GM18511 (cell line): Measurements from ENCODE around the gene PIPOX.

Experiments
- ATAC-seq: cut with Tn5 transposase; IDR thresholded peaks from one replicate; pipeline ENCODE4 v1.9.1; 2021; ENCODE audit warnings: mild to moderate bottlenecking, moderate library complexity; ENCODE audit not compliant: unreplicated experiment

The PIPOX gene

GRCh38 chr17:29045734-29046472 lies 3.0 kb downstream of the PIPOX start:
- ATAC-seq: no peak

DNA sequence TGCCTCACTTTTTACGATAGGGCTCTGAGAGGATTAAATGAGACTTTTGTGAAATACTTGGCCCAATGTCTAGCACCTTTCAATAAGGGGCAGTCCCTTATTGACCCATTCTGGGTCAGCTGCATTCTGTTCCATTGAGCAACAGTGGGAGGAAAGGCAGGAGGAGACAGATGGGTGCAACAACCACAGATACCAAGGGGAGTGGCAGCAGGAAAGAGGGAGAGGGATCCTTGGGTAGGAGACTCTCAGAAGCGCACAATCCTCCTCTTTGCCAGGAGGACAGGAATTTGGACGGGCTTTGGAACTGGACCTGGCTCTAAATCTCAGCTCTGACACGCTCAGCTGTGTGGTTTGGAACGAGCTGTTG lies 3.5 kb downstream of the PIPOX start:
- no peak for ATAC-seq

- ATAC-seq: no peak
Observed at GRCh38 chr17:29048440-29049368, 5.8 kb downstream of the PIPOX start.

DNA sequence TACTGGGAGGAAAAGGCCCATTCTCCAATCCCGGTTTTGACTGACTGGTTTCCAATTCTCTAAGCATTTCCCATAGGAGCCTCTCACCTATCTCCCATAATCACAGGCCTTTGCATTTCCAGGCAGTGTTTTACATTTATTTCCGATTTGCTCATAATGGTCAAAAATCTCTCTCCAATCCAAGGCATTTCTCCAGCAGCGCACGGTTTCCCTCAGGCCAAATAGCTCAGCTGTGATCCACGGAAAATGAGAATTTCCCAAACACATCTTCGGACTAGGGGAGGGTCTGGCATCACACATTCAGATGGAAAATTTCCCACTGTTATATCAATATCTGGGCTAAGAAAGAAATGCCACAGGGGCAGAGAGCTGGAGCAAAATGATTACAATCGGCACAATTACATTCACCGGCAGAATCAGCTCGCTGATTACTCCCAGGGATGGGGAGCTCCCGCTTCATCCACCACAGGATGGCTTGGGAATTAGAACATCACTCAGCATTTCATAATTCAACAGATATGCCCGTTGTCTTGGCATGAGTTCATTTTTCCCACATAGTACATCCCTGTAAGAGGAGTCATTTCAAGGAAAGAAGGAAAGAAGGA lies 6.7 kb downstream of the PIPOX start:
- ATAC-seq: no peak

- ATAC-seq: no peak
Observed at GRCh38 chr17:29050176-29050575, 7.2 kb downstream of the PIPOX start.

DNA sequence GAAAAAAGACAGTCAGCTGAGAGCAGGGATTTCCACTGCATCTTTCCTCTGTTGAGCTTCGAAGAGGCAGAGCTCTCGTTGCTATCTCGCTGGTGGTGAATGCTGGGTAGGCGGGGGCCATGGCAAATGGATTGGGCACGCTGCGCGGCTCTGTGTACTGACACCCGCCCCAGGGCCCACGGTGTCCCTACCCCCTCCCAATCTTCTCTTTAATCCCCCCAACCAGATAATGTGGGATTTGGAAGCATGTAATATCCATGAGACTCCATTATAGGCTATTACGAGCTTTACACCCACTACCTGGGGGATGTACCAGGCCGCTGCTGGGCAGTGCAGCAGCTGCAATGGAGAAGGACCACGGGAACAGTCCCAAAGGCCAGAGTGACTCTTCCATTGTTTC lies 8.3 kb downstream of the PIPOX start:
- no peak for ATAC-seq

DNA sequence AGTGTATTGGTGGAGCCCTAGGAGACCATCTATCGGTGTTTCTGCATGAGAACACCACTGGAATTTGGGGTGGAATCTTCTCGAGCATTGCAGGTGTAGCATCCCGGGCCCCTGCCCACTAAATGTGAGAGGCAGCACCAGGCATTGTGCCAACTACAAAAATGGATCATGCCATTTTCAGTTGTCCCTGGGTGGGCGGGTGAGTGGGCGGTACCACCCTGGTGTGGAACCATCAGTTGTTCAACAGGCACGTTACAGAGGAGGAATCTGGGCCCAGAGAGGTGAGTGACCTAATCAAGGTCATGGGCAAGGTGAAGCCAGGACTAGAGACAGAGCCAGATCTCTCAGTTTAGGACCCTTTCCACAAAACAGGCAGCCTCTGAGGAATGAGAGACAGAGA lies 8.8 kb downstream of the PIPOX start:
- no peak for ATAC-seq

GRCh38 chr17:29054835-29055234 lies 11.9 kb downstream of the PIPOX start:
- ATAC-seq: no peak

- no peak for ATAC-seq
Observed at GRCh38 chr17:29057361-29057760, 14.4 kb downstream of the PIPOX start.

- no peak for ATAC-seq
Observed at GRCh38 chr17:29058391-29058790, 15.4 kb downstream of the PIPOX start.

DNA sequence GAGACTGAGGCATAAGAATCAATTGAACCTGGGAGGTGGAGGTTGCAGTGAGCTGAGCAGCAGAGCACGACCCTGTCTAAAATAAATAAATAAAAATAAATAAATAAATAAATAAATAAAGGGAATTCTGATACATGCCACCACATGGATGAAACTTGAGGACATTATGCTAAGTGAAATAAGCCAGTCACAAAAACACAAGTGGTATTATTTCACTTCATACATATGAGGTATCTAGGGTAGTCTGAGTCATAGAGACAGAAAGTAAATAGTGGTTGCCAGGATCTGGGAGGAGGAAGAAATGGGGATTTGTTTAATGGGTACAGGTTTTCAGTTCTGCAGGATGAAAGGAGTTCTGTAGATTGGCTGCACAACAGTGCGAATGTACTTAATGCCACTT lies 16.3 kb downstream of the PIPOX start:
- no peak for ATAC-seq

DNA sequence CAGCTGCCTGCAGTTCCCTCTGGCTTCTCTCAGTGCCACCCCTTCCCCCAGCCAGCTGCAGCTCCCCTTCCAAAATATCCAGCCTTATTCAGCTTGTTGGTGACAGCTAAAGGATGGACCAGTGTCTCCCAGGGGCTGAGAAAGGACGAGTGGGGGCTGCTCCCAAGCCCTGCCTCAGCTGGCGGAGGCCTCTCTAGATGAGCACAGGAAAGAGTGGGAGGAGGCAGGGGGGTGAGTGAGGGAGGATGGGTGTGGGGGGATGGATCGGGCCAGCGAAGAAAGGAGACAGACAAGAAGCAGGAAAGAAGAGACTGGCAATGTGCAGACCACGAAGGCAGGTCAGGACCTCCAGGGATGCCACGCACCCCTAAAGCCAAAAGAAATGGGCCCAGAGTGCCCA lies 17.5 kb downstream of the PIPOX start:
- no peak for ATAC-seq

- no peak for ATAC-seq
Observed at GRCh38 chr17:29061036-29061435, 18.1 kb downstream of the PIPOX start.

- ATAC-seq: no peak
Observed at GRCh38 chr17:29062215-29062614, 19.3 kb downstream of the PIPOX start.

- no peak for ATAC-seq
Observed at GRCh38 chr17:29063992-29064391, 21.1 kb downstream of the PIPOX start.

DNA sequence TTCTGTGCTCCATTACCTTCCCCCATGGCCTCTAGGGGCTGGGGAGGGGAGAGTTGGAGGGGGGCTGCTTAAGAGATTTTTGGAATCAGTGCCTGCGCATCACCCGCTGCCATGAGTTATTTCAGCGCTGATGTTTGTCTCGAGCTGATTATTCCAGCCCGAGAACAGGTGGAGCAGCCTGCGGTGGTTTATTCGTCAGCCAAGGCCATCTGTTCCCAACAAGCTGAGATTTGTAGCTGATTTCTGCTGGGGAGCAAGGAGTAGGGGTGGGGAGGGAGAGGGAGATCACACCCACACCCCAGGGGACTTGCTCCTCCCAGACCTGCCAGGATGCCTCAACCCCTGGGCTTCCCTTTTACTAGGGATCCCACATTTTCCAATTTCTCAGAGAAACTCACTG lies 23.1 kb downstream of the PIPOX start:
- no peak for ATAC-seq

DNA sequence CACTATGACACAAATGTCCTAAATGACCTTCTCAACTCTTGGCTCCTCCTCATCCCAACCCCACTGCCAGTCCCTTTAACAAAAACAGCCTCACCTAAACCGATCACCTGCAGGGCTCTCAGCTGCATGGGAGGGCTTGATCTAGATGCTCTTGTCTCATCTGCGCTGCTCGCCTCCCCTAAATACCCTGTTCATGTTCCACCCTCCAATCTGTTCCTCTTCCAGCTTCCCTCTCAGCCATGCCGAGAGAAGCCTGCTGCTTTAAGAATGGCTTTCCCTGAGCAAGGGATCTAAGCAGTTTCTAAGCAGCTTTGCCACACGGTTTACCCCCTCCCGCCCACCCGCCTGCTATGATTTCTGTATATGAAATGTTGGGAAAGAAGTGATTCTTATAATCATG lies 23.7 kb downstream of the PIPOX start:
- ATAC-seq: no peak

GRCh38 chr17:29068818-29069217 lies 25.9 kb downstream of the PIPOX start:
- no peak for ATAC-seq

DNA sequence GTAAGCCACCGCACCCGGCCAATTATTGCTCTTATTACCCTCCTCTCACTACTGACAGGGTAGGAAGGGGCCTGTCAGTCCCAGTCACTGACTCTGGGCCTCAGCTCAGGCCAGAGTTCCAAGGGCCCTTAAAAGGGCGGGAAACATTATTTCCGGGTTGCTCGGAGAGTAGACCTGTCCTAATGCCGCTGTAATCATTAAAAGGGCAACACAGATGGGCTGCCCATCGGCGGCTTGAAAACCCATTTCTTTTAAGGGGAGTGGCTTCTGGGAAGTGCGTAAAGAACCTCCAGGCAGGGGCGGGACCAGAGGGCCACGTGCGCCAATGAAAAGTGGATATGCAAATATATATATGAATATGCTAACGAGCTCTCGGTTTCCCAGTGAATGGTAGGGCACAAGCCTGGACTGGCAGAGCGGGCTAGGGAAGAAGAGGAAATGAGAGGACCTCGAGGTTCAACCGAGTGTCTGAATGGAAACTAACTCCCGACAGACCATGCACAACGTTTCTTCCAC lies 26.6 kb downstream of the PIPOX start:
- no peak for ATAC-seq

DNA sequence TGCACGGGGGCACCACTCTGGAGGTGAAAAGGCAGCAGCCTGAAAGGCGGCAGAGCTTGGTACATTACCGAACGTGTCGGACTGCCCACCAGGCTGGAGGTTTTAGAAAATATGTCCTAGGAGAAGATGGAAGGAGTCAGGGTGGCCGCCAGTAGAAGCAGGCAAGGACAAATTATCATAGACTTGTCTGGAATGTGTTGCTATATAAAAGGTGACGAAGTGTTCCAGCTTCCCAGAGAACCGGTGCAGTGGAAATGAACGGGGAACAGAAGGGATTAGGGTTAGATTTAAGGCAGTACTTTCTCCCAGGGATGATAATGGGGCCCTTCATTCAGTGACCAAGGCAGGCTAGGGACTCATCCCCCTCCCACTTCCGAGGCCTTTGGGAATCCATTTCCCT lies 27.4 kb downstream of the PIPOX start:
- ATAC-seq: no peak

DNA sequence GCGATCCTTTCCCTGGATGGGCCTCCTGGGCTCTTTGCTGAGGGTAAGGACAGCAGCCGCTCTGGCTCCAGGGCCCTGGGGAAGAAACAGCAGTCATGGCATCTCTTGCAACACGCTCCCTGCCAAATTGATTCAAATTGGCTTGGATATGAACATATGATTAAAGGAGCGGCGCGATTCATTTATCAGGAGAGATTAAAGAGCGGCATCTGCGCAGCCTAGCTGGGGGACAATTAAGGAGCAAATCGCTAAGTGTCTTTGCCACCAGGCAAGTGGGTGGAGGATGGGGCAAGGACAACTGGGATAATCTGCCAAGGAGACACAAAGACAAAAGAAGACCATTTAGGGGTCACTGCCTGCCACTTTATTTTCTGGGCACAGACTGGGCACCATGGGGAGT lies 27.8 kb downstream of the PIPOX start:
- no peak for ATAC-seq

DNA sequence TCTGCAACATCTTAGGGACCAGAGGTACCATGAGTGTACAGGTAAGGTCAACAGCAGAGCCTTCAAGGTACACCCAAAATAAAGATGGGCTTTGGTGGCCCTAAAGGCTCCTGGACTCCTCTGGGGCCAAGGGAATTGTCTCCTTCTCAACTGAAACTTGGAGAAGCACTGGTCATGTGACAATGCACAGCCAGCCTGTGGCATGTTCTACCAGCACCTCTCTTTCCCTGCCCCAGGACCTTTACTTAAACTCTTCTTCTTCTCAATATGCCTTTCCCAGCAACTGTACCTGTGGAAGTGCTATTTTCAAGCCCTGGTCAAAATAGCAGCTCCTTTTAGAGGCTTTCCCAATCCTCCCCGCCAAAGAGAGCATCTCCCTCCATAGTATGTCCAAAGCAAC lies 28.4 kb downstream of the PIPOX start:
- ATAC-seq: no peak
